HepG2 (cell line): Measurements from ENCODE around the gene TIAM2. TPM values are rescaled to one million over a fixed set of nuclear protein-coding genes. Genes with fewer than 3 reads are reported as not detected.

ENCODE experiments used
- ATAC-seq: fragments of 200-7000 bp; cut with Tn5 transposase; 3 replicates; pipeline ENCODE4 v1.9.1; 2020; ENCODE audit warnings: mild to moderate bottlenecking, moderate library complexity
- BruUV-seq: library from RNA; stranded (reverse); fragments of 400-500 nt; replicated peaks from 2 replicates; lab custom pipeline; 2021; lab: Mats Ljungman, UMichigan
- CTCF ChIA-PET: fragments of 300-600 bp; formaldehyde crosslinking; extraction: SDS; loops from one replicate; lab custom pipeline; 2021; ENCODE audit warnings: low total read pairs, inconsistent platforms, low intra/inter-chr PET ratio; lab: Yijun Ruan, JAX
- POLR2A ChIA-PET: fragments of 350-600 bp; sonication (Branson Sonifier 250); formaldehyde crosslinking; loops from one replicate; lab custom pipeline; 2020; ENCODE audit warnings: antibody characterized with exemption, inconsistent platforms; lab: Yijun Ruan, JAX
- DNase-seq: peaks from one replicate; pipeline ENCODE4 v3.0.0-alpha.2; 2015; ENCODE audit warnings: low spot score
- FAIRE-seq: peaks from 3 replicates; lab custom pipeline; 2011; peaks lifted over from hg19 to GRCh38; lab: Jason Lieb, UNC
- H2AFZ ChIP-seq: one replicate; pipeline ENCODE4 v1.6.1; 2011; ENCODE audit warnings: low read length, inconsistent platforms
- H3K27ac ChIP-seq: fragments of 300-600 bp; 3 replicates; pipeline ENCODE4 v1.8.0; 2011; ENCODE audit warnings: mixed run types, mild to moderate bottlenecking, mixed read lengths, low read length, inconsistent platforms; ENCODE audit not compliant: insufficient read depth; ENCODE audit errors: extremely low read length
- H3K27me3 ChIP-seq, 2 experiments: fragments of 200-600 bp in 1 of 2; 2 replicates in 1 of 2; 3 replicates in 1 of 2; pipeline versions ENCODE4 v1.6.0 to v1.8.0; 2011; ENCODE audit warnings: low read length in 2 of 2, mild to moderate bottlenecking in 2 of 2, moderate library complexity in 2 of 2, inconsistent platforms in 1 of 2; ENCODE audit not compliant: insufficient read depth in 2 of 2, control insufficient read depth in 1 of 2
- H3K36me3 ChIP-seq, 2 experiments: fragments of 200-600 bp in 1 of 2; replicated peaks in 1 of 2; 2 replicates in 1 of 2; 3 replicates in 1 of 2; pipeline versions ENCODE4 v1.5.1 to v1.8.0; 2011; ENCODE audit warnings: low read length in 2 of 2, inconsistent platforms in 1 of 2; ENCODE audit not compliant: insufficient read depth in 2 of 2, control insufficient read depth in 1 of 2
- H3K4me1 ChIP-seq: 2 replicates; pipeline ENCODE4 v1.5.1; 2012; ENCODE audit warnings: low read length, inconsistent platforms; ENCODE audit not compliant: insufficient read depth
- H3K4me2 ChIP-seq: 2 replicates; pipeline ENCODE4 v1.6.0; 2011; ENCODE audit warnings: low read depth, low read length, inconsistent platforms
- H3K4me3 ChIP-seq, 3 experiments: fragments of 200-600 bp in 1 of 3; sonication (generic), shearing (Covaris generic) in 1 of 3; replicated peaks in 1 of 3; 2 replicates each; pipeline ENCODE4 v1.5.1; 2011 to 2016; ENCODE audit warnings: low read length in 3 of 3, inconsistent platforms in 2 of 3, low read depth in 2 of 3, mild to moderate bottlenecking in 2 of 3, control low read depth in 1 of 3, mixed read lengths in 1 of 3; ENCODE audit not compliant: insufficient read depth in 1 of 3
- H3K79me2 ChIP-seq: one replicate; pipeline ENCODE4 v1.6.1; 2011; ENCODE audit warnings: low read length, inconsistent platforms; ENCODE audit not compliant: insufficient read depth
- H3K9ac ChIP-seq: 2 replicates; pipeline ENCODE4 v1.6.0; 2011; ENCODE audit warnings: mild to moderate bottlenecking, low read depth, low read length, inconsistent platforms; ENCODE audit not compliant: insufficient read depth
- H3K9me3 ChIP-seq: 2 replicates; pipeline ENCODE4 v1.5.1; 2012; ENCODE audit warnings: mild to moderate bottlenecking, low read length
- H4K20me1 ChIP-seq: 2 replicates; pipeline ENCODE4 v1.6.0; 2011; ENCODE audit warnings: inconsistent platforms, mild to moderate bottlenecking, low read length, moderate library complexity; ENCODE audit not compliant: insufficient read depth
- MLXIP ChIP-seq: sonication (generic); formaldehyde crosslinking; IDR thresholded peaks from 2 replicates; pipeline ENCODE4 v1.9.0; 2021; ENCODE audit warnings: missing genetic modification reagents, borderline replicate concordance
- SALL1 ChIP-seq: sonication (generic); formaldehyde crosslinking; IDR thresholded peaks from 2 replicates; pipeline ENCODE4 v1.8.0; 2022; ENCODE audit warnings: mild to moderate bottlenecking, missing genetic modification reagents
- ZMAT3 ChIP-seq: sonication (generic); formaldehyde crosslinking; conservative IDR thresholded peaks from 2 replicates; pipeline ENCODE4 v1.7.0; 2021; ENCODE audit warnings: missing genetic modification reagents
- ZMYM3 ChIP-seq: sonication (generic); formaldehyde crosslinking; IDR thresholded peaks from 2 replicates; pipeline ENCODE4 v1.5.1; 2020; ENCODE audit warnings: mild to moderate bottlenecking, missing genetic modification reagents
- ZNF646 ChIP-seq: sonication (generic); formaldehyde crosslinking; IDR thresholded peaks from 2 replicates; pipeline ENCODE4 v1.9.0; 2021; ENCODE audit warnings: mild to moderate bottlenecking, missing genetic modification reagents
- ZNF770 ChIP-seq: sonication (generic); formaldehyde crosslinking; IDR thresholded peaks from 2 replicates; pipeline ENCODE4 v1.5.0; 2020; ENCODE audit warnings: mild to moderate bottlenecking, missing genetic modification reagents
- WGBS: methylation state at CpG from one replicate; pipeline ENCODE4 v1.1.6; 2017; ENCODE audit warnings: low lambda C conversion rate; 5-methylcytosine and 5-hydroxymethylcytosine counted together
- in situ Hi-C: cut with HindIII; loops from 2 replicates; pipeline ENCODE4 v1.10.0; 2017; ENCODE audit warnings: low pct_unique_long_range_greater_than_20kb; ENCODE audit not compliant: extremely low pct_ligation_motif_present
- intact Hi-C: fragments of 100-400 bp; cut with micrococcal nuclease; formaldehyde crosslinking; loops from one replicate; pipeline ENCODE4 v1.10.0; 2022; ENCODE audit not compliant: unreplicated experiment
- polyA plus RNA-seq, 8 experiments: library from polyadenylated mRNA; depleted of rRNA in 3 of 8; stranded (reverse) in 7 of 8; unstranded in 1 of 8; fragments of >200 nt; fragmentation: Illumina TruSeq in 4 of 8; extraction: Trizol in 4 of 8; gene quantifications; 2 replicates each; pipeline versions ENCODE4 v1.2.1 to v1.2.3, GENCODE V29; 2011 to 2016; ENCODE audit warnings: low read depth in 4 of 8, missing spikeins in 1 of 8, mixed read lengths in 1 of 8; ENCODE audit not compliant: insufficient read depth in 1 of 8
- total RNA-seq, 5 experiments: library from RNA; depleted of rRNA; stranded (reverse); fragments of >200 nt; fragmentation: Illumina TruSeq; extraction: Trizol; gene quantifications; 2 replicates each; pipeline ENCODE4 v1.2.3, GENCODE V29; 2016; ENCODE audit warnings: low read depth in 1 of 5

Gene TIAM2
- total and polyA plus RNA-seq, 2 of the 13 experiments (the other 11 are each of a cell fraction or from before 2014, with no cell fraction given): 4.1 to 4.5 TPM

DNA sequence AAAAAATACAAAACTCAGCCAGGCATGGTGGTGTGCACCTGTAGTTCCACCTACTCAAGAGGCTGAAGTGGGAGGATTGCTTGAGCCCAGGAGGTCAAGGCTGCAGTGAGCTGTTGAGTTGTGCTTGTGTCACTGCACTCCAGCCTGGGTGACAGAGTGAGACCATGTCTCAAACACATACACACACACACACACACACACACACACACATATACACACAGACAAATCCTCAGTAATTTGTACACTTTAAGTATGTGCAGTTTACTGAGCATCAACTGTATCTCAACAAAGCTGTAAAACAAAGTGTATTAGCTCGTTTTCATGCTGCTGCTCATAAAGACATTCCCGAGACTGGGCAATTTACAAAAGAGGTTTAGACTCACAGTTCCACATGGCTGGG is 311.8 kb downstream of the TIAM2 start:
- no peak overlapping the region for H2AFZ ChIP-seq
- CTCF ChIA-PET: no interaction called here

More for the DNA sequence above, 311.8 kb downstream of the TIAM2 start:
- POLR2A ChIA-PET: no interaction called here
- Histone ChIP-seq H3K9ac (no peak overlapping the region), H3K4me1 (peaks cover 64% of the 10 kb centered on the region), H3K4me2 (0 out of 2 replicates have a peak overlapping the region, but pooled peaks have one; percentile 1), H3K79me2 (peaks cover 74% of the 10 kb centered on the region), H3K36me3 (peaks cover 22 to 79% of the 10 kb centered on the region in 2 experiments), H3K4me3 (no peak overlapping the region), H3K27me3 (no peaks in the 10 kb centered on the region), H4K20me1 (no peaks in the 10 kb centered on the region), H3K27ac (no peak overlapping the region), H3K9me3 (no peaks in the 10 kb centered on the region)
- ATAC-seq (no peak; the same call in 2 of the 3 replicates), DNase-seq (no peak), FAIRE-seq (no peak)
- no TSS peak for BruUV-seq
- in situ Hi-C loops (no loop called here), intact Hi-C loops (no loop called here)
- 95% methylated on average over 2 of the region's 2 CpGs for WGBS
- TF ChIP-seq SALL1 (CRISPR knock-in tag) (0 out of 2 replicates have a peak, but pooled peaks have one; percentile 11), ZNF770 (CRISPR knock-in tag) (peak; percentile 57; the same call in 1 of the 2 replicates), MLXIP (CRISPR knock-in tag) (no peak), ZMYM3 (CRISPR knock-in tag) (0 out of 2 replicates have a peak, but pooled peaks have one; percentile 16), ZMAT3 (no peak), ZNF646 (CRISPR knock-in tag) (peak; percentile 75)
